WERI-Rb-1 (cell line): ENCODE measurements around the gene PRRG2.

Experiments
- DNase-seq: peaks from one replicate; pipeline ENCODE4 v3.0.0-alpha.2; 2020
- H3K27ac ChIP-seq: fragments of 250-450 bp; sonication (Bioruptor Pico); 2 replicates; pipeline ENCODE4 v1.5.1; 2020; ENCODE audit warnings: mild to moderate bottlenecking, moderate library complexity
- H3K27me3 ChIP-seq: fragments of 250-450 bp; sonication (Bioruptor Pico); 2 replicates; pipeline ENCODE4 v1.5.1; 2021; ENCODE audit warnings: mild to moderate bottlenecking, low read depth, moderate library complexity; ENCODE audit not compliant: insufficient read depth, severe bottlenecking
- H3K36me3 ChIP-seq: fragments of 250-450 bp; sonication (Bioruptor Pico); 2 replicates; pipeline ENCODE4 v1.5.1; 2020; ENCODE audit warnings: mild to moderate bottlenecking, moderate library complexity
- H3K4me3 ChIP-seq: 2 replicates; pipeline ENCODE4 v1.5.1; 2011; ENCODE audit warnings: low read depth, mild to moderate bottlenecking, control low read depth, low read length
- H3K9me3 ChIP-seq: fragments of 250-450 bp; sonication (Bioruptor Pico); 2 replicates; pipeline ENCODE4 v1.5.1; 2021; ENCODE audit warnings: mild to moderate bottlenecking, moderate library complexity; ENCODE audit not compliant: severe bottlenecking
- TF ChIP-seq, protein P1 (sequence below): IDR thresholded peaks from 2 replicates; pipeline ENCODE4 v1.5.1; 2011; ENCODE audit warnings: low read depth, mild to moderate bottlenecking, control low read depth, inconsistent platforms, low read length

Gene PRRG2

DNA sequence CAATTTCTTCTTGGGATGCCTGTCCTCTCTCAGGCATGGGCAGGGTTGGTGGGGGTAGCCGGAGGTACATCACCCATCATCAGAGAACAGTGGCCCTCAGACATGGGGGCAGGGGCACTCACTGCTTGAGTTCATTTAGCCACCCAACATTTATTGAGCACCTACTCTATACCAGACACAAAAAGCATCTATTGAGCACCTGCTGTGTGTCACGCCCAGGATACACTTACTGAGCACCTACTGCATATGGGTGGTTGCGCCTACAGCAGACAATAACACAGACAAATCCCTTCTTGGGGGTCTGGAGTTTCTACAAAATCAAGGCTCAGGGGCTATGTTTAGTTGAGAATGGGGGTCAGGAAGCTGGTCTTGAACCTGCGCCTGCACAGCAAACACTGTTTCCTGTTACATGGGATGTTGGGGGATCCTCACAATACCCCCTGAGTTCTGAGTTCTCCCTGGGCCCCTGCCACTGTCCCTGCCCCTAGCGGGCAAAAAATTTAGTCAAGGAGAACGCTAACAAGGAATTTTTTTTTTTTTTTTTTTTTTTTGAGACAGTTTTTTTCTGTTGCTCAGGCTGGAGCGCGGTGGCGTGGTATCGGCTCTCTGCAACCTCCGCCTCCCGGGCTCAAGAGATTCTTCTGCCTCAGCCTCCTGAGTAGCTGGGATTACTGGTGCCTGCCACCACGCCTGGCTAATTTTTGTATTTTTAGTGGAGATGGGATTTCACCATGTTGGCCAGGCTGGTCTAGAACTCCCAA is 41.7 kb upstream of the PRRG2 start:
- H3K4me3 ChIP-seq: no peak overlapping the region
- no peaks in the 10 kb centered on the region for H3K9me3 ChIP-seq
- no peak overlapping the region for H3K27ac ChIP-seq
- TF ChIP-seq, protein P1, sequence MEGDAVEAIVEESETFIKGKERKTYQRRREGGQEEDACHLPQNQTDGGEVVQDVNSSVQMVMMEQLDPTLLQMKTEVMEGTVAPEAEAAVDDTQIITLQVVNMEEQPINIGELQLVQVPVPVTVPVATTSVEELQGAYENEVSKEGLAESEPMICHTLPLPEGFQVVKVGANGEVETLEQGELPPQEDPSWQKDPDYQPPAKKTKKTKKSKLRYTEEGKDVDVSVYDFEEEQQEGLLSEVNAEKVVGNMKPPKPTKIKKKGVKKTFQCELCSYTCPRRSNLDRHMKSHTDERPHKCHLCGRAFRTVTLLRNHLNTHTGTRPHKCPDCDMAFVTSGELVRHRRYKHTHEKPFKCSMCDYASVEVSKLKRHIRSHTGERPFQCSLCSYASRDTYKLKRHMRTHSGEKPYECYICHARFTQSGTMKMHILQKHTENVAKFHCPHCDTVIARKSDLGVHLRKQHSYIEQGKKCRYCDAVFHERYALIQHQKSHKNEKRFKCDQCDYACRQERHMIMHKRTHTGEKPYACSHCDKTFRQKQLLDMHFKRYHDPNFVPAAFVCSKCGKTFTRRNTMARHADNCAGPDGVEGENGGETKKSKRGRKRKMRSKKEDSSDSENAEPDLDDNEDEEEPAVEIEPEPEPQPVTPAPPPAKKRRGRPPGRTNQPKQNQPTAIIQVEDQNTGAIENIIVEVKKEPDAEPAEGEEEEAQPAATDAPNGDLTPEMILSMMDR: no peak
- no peak for DNase-seq
- no peaks in the 10 kb centered on the region for H3K27me3 ChIP-seq
- H3K36me3 ChIP-seq: peaks cover 9% of the 10 kb centered on the region

DNA sequence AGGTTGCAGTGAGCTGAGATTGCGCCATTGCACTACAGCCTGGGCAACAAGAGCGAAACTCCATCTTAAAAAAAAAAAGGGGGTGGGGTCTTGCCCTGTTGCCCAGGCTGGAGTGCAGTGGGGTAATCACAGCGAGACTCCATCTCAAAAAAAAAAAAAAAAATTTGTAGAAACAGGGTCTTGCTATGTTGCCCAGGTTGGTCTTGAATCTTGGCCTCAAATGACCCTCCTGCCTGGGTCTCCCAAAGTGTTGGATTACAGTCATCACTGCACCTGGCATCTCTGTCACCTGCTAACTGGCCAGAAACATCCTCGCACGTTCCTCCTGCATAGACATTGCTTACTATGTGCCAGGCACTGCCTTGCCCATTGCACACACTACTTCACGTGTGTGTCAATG is 39.2 kb upstream of the PRRG2 start:
- no peaks in the 10 kb centered on the region for H3K9me3 ChIP-seq
- TF ChIP-seq, protein P1: no peak
- DNase-seq: no peak
- peaks cover 7% of the 10 kb centered on the region for H3K36me3 ChIP-seq
- no peak overlapping the region for H3K27ac ChIP-seq
- no peaks in the 10 kb centered on the region for H3K27me3 ChIP-seq
- H3K4me3 ChIP-seq: no peak overlapping the region

DNA sequence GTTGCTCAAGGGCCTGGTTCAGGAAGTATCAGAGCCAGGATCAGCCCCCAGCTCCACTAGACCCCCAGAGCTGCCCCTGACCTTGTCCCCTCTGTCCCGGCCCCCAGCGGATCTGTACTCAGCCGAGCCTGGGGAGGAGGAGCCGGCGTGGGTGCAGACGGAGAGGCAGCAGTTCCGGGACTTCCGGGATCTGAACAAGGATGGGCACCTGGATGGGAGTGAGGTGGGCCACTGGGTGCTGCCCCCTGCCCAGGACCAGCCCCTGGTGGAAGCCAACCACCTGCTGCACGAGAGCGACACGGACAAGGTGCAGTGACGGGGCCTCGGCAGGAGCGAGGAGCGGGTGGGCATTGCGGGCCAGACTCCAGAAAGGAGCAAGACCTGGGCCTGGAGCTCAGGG is 38.7 kb upstream of the PRRG2 start:
- no peak for DNase-seq
- no peaks in the 10 kb centered on the region for H3K27me3 ChIP-seq
- H3K36me3 ChIP-seq: peaks cover 5% of the 10 kb centered on the region
- TF ChIP-seq, protein P1: no peak
- H3K4me3 ChIP-seq: no peak overlapping the region
- no peaks in the 10 kb centered on the region for H3K9me3 ChIP-seq
- no peak overlapping the region for H3K27ac ChIP-seq

DNA sequence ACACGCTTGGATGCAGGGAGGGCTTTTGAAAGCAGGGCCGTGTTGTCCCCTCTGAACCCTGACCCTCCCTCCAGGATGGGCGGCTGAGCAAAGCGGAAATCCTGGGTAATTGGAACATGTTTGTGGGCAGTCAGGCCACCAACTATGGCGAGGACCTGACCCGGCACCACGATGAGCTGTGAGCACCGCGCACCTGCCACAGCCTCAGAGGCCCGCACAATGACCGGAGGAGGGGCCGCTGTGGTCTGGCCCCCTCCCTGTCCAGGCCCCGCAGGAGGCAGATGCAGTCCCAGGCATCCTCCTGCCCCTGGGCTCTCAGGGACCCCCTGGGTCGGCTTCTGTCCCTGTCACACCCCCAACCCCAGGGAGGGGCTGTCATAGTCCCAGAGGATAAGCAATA is 38.1 kb upstream of the PRRG2 start:
- Histone ChIP-seq H3K36me3 (peaks cover 5% of the 10 kb centered on the region), H3K27me3 (no peaks in the 10 kb centered on the region), H3K4me3 (no peak overlapping the region), H3K9me3 (no peaks in the 10 kb centered on the region), H3K27ac (no peak overlapping the region)
- no peak for DNase-seq
- TF ChIP-seq, protein P1: no peak

DNA sequence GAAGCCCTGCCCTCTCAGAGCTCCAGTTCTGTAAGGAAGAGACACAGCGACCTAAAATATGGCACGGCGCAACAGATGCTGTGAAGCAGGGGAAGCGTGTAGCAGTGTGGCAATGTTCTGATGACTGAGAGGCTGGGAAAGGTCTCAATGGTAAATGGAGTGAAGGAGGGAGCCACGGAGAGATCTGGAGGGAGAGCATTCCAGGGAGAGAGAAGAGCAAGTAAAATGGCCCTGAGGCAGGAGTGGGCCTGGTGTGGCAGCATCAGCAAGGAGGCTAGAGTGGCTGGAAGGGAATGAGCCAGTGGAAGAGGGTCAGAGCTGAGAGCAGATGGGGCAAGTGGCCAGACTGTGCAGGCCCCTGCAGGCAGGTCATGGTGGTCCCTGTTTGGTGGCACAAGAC is 37.0 kb upstream of the PRRG2 start:
- Histone ChIP-seq H3K4me3 (no peak overlapping the region), H3K9me3 (no peaks in the 10 kb centered on the region), H3K27ac (no peak overlapping the region), H3K36me3 (peaks cover 1% of the 10 kb centered on the region; the same call in 1 of the 2 replicates), H3K27me3 (no peaks in the 10 kb centered on the region)
- no peak for DNase-seq
- TF ChIP-seq, protein P1: no peak
